ENCODE measurements around the gene CXCL5. TPM values are rescaled to one million over a fixed set of nuclear protein-coding genes. Genes with fewer than 3 reads are reported as not detected.

CXCL5 gene
- total RNA-seq, 2 experiments from 2014 or later, result not detected

DNA sequence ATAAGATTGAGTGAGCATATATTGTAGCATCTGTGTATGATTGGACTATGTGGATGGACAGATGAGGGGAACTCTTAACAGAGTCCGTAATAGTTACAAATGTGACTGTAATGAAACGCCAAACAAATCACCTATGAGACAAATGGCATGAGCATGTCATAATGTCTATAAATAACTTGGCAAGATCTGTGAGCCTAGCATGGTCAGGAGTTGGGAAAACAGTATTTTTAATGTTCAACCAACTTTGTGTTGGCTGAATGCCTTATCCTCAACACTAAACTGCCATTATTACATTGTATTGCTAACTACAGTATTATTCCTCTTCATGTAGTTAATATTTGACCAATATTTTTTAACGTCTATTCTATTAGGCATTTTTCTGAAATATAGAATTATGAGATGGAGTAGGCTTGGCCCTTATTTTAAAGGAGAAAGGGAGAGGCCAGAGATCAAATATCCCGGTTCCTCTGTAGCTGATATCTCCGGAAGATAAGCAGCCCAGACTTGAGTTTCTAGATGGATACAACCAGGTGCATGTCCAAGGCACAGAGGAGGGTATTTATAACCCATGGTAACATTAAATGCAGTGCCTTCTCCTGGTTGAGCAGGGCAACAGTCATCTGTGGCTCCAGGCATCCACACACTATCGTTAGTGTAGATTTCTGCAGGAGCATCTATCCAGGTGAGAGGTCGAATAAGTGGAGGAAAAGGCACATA is 49.3 kb downstream of the CXCL5 start:
- peaks cover 12% of the 10 kb centered on the region for H3K27me3 Mint-ChIP-seq
- no peaks in the 10 kb centered on the region for H3K4me1 Mint-ChIP-seq (ENCODE audit: low read depth)
- no peaks in the 10 kb centered on the region for H3K36me3 Mint-ChIP-seq
- no peak for DNase-seq
- H3K27ac Mint-ChIP-seq, result no peak overlapping the region
- H3K9me3 Mint-ChIP-seq, result peaks cover under 1% of the 10 kb centered on the region
- POLR2A ChIA-PET, result no interaction called here
- CTCF ChIA-PET, result no interaction called here
- intact Hi-C loops (cut with micrococcal nuclease), result no loop called here
- no peak overlapping the region for H3K4me3 Mint-ChIP-seq

DNA sequence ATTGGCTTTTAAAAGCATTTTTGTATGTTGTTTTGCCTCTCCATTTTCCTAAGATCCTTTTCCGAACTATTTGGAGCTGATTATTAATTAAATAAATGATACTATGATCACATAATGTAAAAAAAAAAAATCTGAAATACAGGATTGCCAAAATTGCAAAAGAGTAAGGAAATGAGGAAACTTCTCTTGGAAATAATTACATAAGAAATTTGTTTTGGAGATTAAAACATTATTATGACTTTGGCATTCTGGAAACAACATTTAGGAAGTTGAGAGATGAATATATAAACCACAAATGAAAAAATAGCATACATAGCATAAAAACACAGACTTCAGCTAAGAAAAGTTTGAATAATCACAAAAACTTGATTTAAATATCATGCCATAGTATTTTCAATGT is 50.2 kb downstream of the CXCL5 start:
- no peak overlapping the region for H3K4me3 Mint-ChIP-seq
- H3K9me3 Mint-ChIP-seq, result no peaks in the 10 kb centered on the region
- CTCF ChIA-PET, result no interaction called here
- H3K4me1 Mint-ChIP-seq (ENCODE audit: low read depth), result no peaks in the 10 kb centered on the region
- H3K27ac Mint-ChIP-seq, result no peak overlapping the region
- POLR2A ChIA-PET, result no interaction called here
- no peak for DNase-seq
- intact Hi-C loops (cut with micrococcal nuclease), result no loop called here
- no peaks in the 10 kb centered on the region for H3K36me3 Mint-ChIP-seq
- peaks cover 14% of the 10 kb centered on the region for H3K27me3 Mint-ChIP-seq

DNA sequence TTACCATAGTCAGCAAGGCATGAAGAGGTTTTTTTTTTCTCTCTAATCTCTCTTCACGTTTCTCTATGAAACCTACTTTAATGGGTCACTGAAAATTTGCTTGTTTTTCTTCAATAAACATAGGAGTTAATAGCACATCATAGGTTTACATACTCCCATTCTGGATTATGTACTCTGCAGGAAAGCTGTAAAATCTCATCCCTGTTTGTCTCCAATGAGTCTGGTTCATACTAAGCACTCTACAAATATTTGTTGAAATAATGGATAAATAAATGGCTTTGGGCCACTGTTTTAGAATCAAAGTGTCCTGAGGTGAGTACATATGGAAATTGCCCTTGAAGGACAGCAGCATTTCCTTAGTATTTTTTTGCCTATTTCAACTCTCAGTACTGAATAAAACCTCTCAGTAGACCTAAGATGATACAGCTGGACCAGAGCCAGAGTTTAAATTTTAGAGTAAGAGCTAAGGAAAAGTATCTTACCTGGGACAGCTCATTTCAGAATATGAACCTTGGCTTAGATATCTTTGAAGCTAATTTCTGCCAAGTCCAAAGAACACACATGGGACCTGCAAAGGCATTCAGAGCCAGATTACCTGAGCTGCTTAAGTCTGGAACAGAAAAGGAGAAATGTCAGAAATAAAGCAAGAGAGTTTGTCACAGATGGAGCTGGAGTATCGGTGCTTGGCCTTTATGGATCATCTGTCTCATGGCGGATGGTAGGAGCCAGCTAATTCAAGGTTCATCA is 51.1 kb downstream of the CXCL5 start:
- Mint-ChIP-seq H3K4me1 (ENCODE audit: low read depth) (no peaks in the 10 kb centered on the region), H3K4me3 (no peak overlapping the region), H3K27ac (no peak overlapping the region), H3K36me3 (no peaks in the 10 kb centered on the region), H3K9me3 (no peaks in the 10 kb centered on the region), H3K27me3 (peaks cover 16% of the 10 kb centered on the region)
- intact Hi-C loops (cut with micrococcal nuclease), result no loop called here
- no peak for DNase-seq
- ChIA-PET CTCF (no interaction called here), POLR2A (no interaction called here)

DNA sequence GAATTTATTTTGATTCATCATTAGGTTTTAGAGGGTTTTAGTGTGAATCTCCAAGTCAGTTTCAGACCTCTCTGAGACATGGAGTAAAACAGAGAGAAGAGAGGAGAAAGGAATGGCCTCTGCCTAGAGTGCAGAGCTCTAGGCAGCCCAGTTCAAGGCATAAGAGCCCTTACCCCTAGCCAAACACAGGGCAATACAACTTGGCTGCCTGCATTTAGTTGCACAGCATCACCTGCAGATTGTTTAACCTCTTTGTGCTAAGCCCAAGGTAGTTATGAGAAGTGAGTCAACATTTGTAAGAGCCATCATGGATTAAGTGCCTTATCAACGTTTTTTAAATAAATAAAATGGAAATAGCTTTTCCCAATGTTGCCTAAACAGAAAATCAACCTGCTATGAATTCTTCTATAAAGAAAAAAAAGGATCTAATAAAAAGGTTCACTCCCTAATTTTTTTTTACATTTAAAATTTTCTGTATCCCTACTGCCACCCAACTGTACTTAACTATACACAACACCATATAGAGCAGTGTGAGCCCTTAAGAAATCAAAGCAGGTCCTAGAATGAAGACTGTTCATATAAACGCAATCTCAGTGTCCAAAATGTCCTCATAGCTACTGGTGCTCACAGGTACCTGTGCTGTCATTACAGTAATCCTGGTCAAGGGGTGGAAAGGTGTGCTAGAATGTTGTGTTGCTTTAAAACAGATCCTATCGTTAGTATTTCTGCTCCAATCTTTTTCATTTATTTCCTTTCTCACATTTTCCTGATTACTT is 52.6 kb downstream of the CXCL5 start:
- H3K4me3 Mint-ChIP-seq, result no peak overlapping the region
- H3K36me3 Mint-ChIP-seq, result no peaks in the 10 kb centered on the region
- no peak for DNase-seq
- no peak overlapping the region for H3K27ac Mint-ChIP-seq
- no peaks in the 10 kb centered on the region for H3K9me3 Mint-ChIP-seq
- H3K27me3 Mint-ChIP-seq, result peaks cover 16% of the 10 kb centered on the region
- no peaks in the 10 kb centered on the region for H3K4me1 Mint-ChIP-seq (ENCODE audit: low read depth)
- ChIA-PET POLR2A (no interaction called here), CTCF (no interaction called here)
- intact Hi-C loops (cut with micrococcal nuclease), result no loop called here

Other genes with a start within 250 kb of the CXCL5 start
- gene CXCL6, start 162.0 kb downstream of the CXCL5 start, total RNA-seq, result not detected
- gene PF4V1, start 145.4 kb downstream of the CXCL5 start, total RNA-seq, result not detected
- gene CXCL1, start 129.3 kb downstream of the CXCL5 start, total RNA-seq, result not detected
- gene PF4, start 16.6 kb downstream of the CXCL5 start, total RNA-seq, result not detected
- gene PPBP, start 10.5 kb downstream of the CXCL5 start, total RNA-seq, result not detected
- not detected for gene CXCL3, start 40.0 kb upstream of the CXCL5 start, total RNA-seq
- gene CXCL2, start 100.5 kb upstream of the CXCL5 start, total RNA-seq, result not detected
- gene MTHFD2L, start 159.4 kb upstream of the CXCL5 start, total RNA-seq, result 1 to 10 TPM; 5.4 to 6.5 TPM